Glutamatergic neuron (in vitro differentiated cells): ENCODE results near the gene SMC5. TPM values are rescaled to one million over a fixed set of nuclear protein-coding genes. Genes with fewer than 3 reads are reported as not detected.
A peak's percentile ranks its signal among the peaks of the same experiment; 100 is the strongest.

ENCODE experiments used
- DNase-seq: peaks from one replicate; pipeline ENCODE4 v3.0.0; 2022
- H3K27ac Mint-ChIP-seq: one replicate; pipeline ENCODE4 v1.8.0; 2020; ENCODE audit warnings: mild to moderate bottlenecking, mixed read lengths, inconsistent platforms; ENCODE audit not compliant: unreplicated experiment
- H3K27me3 Mint-ChIP-seq: one replicate; pipeline ENCODE4 v1.8.0; 2020; ENCODE audit warnings: mild to moderate bottlenecking, moderate library complexity, mixed read lengths, inconsistent platforms; ENCODE audit not compliant: unreplicated experiment
- H3K36me3 Mint-ChIP-seq: one replicate; pipeline ENCODE4 v1.8.0; 2020; ENCODE audit warnings: mild to moderate bottlenecking, mixed read lengths, inconsistent platforms; ENCODE audit not compliant: unreplicated experiment
- H3K4me1 Mint-ChIP-seq: one replicate; pipeline ENCODE4 v1.8.0; 2020; ENCODE audit warnings: mild to moderate bottlenecking, low read depth, mixed read lengths, inconsistent platforms; ENCODE audit not compliant: unreplicated experiment
- H3K4me3 Mint-ChIP-seq: one replicate; pipeline ENCODE4 v1.8.0; 2020; ENCODE audit warnings: mild to moderate bottlenecking, mixed read lengths, inconsistent platforms; ENCODE audit not compliant: unreplicated experiment
- H3K9me3 Mint-ChIP-seq: one replicate; pipeline ENCODE4 v1.8.0; 2020; ENCODE audit warnings: mild to moderate bottlenecking, moderate library complexity, mixed read lengths, inconsistent platforms; ENCODE audit not compliant: unreplicated experiment
- CTCF ChIP-seq: fragments of 200-600 bp; sonication (generic); IDR thresholded peaks from one replicate; pipeline ENCODE4 v1.5.0; 2021; ENCODE audit not compliant: partially characterized antibody, unreplicated experiment
- total RNA-seq: library from RNA; stranded (reverse); fragmentation: NEBNext Ultra II Directional; extraction: Animal tissue kit (Norgen Biotek cat#: 25700); gene quantifications from one replicate; pipeline ENCODE4 v1.2.1, GENCODE V29; 2021; ENCODE audit not compliant: unreplicated experiment

SMC5 gene
- total RNA-seq, 1 donor from 2014 or later = 16.5 TPM

GRCh38 chr9:70262948-70263347 lies 4.2 kb downstream of the SMC5 start:
- Mint-ChIP-seq H3K27me3 (peaks cover 6% of the 10 kb centered on the region), H3K4me1 (peaks cover 6% of the 10 kb centered on the region), H3K9me3 (peaks cover 6% of the 10 kb centered on the region), H3K4me3 (no peak overlapping the region), H3K36me3 (peaks cover 4% of the 10 kb centered on the region), H3K27ac (no peak overlapping the region)
- no peak for TF ChIP-seq CTCF
- DNase-seq = no peak

GRCh38 chr9:70263421-70263820 lies 4.6 kb downstream of the SMC5 start:
- no peak overlapping the region for H3K4me3 Mint-ChIP-seq
- no peak overlapping the region for H3K27ac Mint-ChIP-seq
- peaks cover 2% of the 10 kb centered on the region for H3K27me3 Mint-ChIP-seq
- peaks cover 2% of the 10 kb centered on the region for H3K9me3 Mint-ChIP-seq
- no peak for TF ChIP-seq CTCF
- DNase-seq = no peak
- peaks cover 2% of the 10 kb centered on the region for H3K4me1 Mint-ChIP-seq
- peaks cover 4% of the 10 kb centered on the region for H3K36me3 Mint-ChIP-seq

- H3K9me3 Mint-ChIP-seq = no peaks in the 10 kb centered on the region
- H3K27ac Mint-ChIP-seq = no peak overlapping the region
- peaks cover 3% of the 10 kb centered on the region for H3K4me1 Mint-ChIP-seq
- no peak overlapping the region for H3K4me3 Mint-ChIP-seq
- no peaks in the 10 kb centered on the region for H3K27me3 Mint-ChIP-seq
- TF ChIP-seq CTCF = no peak
- no peak for DNase-seq
- H3K36me3 Mint-ChIP-seq = no peaks in the 10 kb centered on the region
Observed at GRCh38 chr9:70278305-70278704, 19.5 kb downstream of the SMC5 start.

- Mint-ChIP-seq H3K27me3 (no peaks in the 10 kb centered on the region), H3K4me1 (peaks cover 6% of the 10 kb centered on the region), H3K4me3 (no peak overlapping the region), H3K36me3 (no peaks in the 10 kb centered on the region), H3K27ac (no peak overlapping the region), H3K9me3 (no peaks in the 10 kb centered on the region)
- no peak for DNase-seq
- TF ChIP-seq CTCF = no peak
Observed at GRCh38 chr9:70283848-70284247, 25.1 kb downstream of the SMC5 start.

- Mint-ChIP-seq H3K4me1 (peaks cover 6% of the 10 kb centered on the region), H3K27ac (peak overlapping the region; percentile 19), H3K4me3 (peak overlapping the region; percentile 39), H3K9me3 (no peaks in the 10 kb centered on the region), H3K36me3 (no peaks in the 10 kb centered on the region), H3K27me3 (no peaks in the 10 kb centered on the region)
- DNase-seq = no peak
- no peak for TF ChIP-seq CTCF
Observed at GRCh38 chr9:70285246-70285645, 26.5 kb downstream of the SMC5 start.
